Medulla oblongata (tissue), 1 donor: ENCODE results near the gene TOR4A.

Source experiments
- DNase-seq: peaks from one replicate; pipeline ENCODE4 v3.0.0-alpha.2; 2015; ENCODE audit errors: extremely low spot score

Gene TOR4A

DNA sequence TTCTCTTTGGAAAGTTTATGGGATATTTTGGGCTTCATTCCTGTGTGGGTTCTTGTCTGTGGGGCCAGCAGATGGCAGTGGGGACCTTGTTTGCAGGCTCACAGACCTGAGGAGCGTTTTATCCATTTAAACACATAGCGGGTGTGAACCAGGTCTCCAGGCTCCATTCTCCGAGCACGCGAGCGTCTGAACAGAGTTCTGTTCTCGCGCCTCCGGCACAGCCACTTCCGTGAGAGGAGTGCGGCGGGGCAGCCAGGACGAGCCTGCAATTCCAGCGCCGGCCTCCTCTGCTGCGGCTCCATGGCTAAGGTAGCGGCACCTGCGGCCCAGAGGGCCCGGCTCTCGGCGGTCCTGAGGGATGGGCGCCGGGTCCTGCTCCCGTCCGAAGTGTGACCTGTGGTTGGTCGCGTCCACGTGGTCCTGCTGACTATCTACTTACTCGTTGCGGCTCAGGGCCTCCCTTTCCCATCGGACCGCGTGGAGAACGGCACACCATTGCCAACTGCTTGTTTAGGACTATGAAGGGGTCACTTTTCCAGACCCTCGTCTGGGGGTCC is 17.2 kb downstream of the TOR4A start:
- no peak for DNase-seq

DNA sequence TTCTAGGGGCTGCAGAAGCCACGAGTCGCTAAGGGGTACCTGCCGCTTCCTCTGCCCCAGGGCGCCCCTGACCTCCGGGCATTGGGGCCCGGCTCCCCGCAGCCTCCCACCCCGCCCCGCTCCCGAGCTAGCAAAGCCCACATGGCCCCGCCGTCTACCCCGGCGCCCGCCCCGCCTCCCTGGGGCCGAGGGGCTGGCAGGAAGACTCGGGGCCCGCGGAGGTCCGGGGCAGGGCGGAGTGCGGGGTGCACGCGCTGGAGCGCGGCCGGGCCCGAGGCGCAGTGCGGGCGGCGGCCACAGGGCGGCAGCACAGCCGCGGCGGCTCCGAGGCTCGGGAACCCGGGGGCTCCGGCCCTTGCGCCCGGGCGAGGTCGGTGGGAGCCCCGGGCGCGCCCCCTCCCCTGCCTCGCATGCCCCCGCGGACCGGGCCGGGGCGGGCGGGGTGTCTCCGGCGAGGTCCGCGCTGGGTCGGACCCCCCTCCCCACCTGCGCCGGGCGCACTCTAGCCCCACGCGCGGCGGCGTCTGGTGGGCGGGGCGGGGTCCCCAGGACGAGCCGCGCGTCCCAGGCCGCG is 17.8 kb downstream of the TOR4A start:
- DNase-seq, result no peak

DNA sequence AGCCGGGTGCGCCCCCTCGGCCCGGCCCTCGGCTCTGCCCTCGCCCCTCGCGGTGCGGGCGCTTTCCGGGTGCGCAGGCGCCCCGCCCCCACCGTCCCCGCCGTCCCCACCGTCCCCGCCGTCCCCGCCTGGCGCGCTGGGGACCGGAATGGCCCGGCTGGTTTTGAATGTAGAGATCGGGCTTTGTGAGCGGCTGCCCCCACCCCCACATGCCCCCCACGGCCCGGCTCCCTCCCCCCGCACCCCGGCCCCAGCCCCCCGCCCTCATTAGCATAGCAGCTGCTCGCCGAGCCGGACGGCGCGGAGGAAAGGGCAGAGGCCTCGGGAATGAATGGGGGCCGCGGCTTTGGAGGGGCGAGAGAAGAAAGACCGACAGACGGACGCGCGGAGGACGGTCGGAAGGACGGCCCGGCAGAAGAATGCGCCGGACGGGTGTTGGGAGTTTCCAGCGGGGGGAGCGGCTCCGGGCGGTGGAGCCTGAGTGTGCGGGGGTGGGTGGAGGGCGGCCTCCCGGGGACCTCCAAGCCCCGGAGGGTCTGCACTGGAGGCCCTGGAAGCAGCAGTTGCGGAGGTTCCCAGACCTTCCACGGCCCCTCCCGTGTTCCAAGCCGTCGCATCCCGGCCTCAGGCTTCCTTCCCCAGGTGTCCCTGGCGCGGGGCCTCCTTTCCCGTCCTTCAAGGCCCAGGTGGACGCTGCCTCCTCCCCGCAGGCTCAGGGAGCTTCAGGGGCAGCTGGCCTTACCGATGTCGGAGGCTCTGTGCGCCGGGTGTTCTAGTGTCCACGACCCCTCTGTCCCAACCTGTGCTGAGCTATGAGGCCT is 18.5 kb downstream of the TOR4A start:
- no peak for DNase-seq

DNA sequence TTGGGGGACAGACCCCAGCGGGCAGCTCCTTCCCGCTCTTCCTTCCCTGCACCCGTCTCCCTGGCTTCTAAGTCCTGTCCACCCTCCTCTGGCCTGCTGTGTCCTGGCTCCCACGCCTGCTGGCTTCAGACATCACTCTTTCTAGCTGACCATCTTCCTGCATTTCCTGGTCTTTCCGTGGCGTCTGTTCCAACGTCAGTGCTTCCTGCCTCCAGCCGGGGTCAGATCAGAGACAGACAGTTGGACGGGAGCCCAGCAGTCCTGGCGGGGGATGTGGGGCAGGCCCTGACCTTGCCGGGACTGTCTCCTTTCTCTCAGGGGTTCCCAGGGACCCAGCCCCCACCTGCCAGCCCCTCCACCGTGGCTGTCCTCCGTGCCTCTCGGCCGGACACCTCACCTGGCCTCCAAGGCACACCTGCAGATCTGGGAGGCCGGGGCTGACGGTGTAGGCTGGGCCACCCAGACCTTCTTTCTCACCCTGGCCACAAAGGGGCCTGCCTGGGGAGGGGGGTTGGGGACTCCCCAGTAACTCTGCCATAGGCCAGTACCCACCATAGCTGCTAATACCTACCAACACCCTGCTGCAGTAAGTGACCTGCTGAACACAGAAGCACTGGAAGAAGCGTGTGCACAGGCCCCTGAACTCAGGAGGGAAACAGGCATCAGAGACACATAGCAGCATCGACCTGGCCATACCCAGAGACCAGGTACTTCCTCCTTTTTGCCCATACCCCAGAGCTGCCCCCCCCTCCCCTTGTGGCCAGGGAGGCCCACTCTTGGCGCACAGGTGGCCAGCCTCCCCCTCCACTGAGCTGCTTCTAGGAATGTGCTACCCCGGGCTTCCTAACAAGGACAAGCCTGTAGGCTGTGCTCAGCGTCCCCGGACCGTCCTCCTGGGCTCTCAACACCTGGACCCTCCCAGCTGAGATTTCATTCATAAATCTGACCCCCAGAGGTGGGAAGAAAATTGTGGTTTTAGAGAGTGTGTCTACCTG is 19.4 kb downstream of the TOR4A start:
- DNase-seq, result no peak

DNA sequence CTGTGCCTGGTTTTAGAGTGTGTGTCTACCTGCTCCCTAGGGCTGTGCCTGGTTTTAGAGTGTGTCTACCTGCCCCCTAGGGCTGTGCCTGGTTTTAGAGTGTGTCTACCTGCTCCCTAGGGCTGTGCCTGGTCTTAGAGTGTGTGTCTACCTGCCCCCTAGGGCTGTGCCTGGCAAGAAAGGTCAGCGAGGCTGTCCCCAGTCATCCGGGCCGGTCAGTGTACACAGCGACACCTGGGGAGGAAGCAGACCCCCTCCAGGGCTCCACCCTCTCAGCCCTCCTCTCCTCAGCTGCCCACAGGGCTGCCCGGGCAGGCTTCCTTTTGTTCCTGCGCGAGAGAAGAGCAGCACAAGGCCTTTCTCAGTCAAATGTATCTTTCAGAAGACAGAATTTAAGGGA is 20.4 kb downstream of the TOR4A start:
- no peak for DNase-seq

DNA sequence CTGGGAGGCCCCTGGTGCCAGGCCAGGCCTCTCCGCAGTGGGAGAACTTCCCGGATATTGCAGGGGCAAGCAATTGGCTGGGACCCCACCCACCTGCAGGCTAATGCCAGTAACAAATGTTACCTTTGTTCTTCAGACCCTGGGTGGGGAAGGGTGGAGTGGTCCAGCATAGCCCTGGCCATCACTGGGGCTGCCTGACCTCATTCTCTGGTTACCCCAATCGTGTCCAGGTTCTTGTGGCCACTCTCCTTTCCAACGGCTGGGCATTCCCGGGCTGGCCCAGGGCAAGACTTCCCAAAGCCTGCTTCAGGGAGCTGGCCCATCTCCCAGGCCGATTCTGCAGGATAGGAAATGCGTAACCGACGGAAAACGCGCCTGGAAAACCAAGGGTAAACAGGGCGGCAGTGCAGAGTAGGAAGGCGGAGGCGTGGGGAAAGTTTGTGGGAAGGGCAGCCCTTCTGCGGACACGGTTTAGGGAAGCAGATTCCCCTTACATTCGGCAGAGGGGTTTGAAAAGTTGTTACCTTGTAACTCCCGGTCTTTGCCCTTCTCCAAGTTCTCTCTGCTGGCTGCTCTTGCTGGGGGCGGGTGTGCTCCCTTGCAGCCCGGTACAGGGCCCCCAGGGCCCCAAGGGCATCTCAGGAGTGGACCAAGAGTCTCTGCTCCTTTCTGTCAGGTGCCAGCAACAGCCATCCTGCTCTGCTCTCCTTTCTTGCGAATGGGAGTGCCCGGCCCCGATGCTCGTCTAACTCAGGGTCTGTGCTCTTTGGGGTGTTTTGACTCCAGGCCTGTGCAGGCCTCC is 21.1 kb downstream of the TOR4A start:
- peak; percentile 24 for DNase-seq

DNA sequence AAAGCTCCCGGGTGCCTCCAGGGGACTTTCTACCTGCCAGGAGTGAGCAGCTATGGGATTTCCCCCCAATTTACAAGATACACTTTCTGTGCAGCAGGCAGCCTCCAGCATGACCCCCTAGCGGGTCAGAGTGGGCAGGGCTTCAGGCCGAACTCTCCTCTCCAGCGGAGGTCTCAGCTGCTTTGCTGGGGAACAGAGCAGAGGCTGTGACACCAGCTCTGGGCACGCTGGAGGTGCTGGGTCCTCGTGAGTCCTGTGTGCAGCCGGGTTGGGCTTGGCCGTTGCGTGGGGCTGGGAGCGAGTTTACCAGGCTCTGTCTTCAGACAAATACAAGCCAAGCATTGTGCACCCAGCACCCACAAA is 21.7 kb downstream of the TOR4A start:
- DNase-seq, result peak; percentile 14

DNA sequence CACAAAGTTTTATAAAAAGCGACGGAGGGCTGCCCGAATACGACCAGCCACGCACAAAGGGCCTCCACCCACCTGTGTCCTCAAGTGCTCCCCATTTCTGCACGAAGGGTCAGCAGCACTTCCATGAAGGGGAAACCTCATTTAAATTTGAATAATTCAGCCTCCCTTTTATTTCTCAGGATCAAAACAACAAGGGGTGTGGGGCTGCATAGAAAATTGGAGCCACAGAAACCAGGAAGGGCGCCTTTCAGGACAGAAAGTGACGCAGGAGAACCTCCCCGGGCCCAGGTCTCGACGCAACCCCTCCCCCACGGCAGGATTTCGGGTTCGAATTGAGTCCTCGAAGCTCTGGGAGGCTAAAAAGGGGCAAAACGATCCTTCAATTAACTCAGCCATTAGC is 22.4 kb downstream of the TOR4A start:
- DNase-seq, result peak; percentile 47

DNA sequence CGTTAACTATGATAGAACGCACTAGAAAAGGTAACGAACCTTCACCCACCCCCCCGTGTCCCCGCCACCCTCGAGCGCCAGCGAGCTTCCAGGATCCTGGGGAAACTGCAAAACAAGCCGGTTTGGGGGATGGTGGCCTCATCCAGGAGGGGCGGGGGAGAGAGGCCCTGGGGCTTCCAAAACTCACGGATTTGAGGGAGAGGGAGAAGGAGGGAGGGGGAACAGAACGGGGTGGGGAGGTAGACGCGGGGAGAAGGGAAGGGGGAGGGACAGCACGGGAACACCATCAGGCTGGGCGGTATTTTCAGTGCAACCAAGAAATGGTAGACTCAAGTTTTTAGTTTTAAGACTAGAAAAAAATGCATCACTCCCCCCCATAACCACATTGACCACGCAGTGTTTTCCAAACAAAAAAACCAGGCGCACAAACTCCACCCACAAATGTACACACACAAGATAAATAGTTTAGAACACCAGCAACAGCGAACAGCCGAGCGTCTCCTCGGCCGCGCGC is 23.1 kb downstream of the TOR4A start:
- peak; percentile 44 for DNase-seq

DNA sequence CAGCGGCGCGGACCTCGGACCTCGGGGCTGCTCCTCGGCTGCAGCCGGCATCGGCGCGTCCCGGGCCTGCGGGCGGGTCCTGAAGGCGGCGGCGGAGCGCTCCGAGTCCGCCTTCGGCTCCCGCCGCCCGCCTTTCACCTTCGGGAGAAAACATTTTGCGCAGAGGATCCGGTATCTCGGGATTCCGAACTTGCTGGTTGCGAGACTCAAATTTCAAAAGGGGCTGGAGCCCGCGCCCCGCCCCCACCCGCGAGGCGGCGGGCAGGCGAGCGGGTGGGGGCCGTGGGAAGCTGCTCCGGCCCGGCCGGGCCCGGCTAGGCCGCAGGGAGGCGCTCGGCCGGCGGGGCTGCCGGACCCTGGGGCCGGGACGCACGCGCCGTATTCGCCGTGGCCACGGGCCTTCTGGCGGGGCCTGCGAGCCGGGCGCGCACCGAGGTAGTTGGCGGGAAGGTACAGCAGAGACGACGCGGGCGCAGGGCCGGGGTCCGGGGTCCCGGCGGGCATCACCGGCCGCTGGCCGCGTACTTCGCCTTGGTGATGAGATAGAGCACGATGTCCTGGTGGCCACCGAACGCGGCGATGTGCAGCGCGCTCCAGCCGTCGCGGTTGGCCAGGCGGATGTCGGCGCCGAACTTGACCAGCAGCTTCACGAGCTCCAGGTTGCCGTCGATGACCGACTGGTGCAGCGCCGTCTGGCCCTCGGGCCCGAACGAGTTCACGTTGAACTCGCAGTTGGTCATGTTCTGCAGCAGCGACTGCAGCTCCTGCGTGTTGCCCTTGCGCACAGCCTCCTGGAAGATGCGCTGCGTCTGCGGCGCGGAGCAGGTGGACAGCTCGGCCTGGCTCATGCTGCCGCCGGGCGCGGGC is 23.8 kb downstream of the TOR4A start:
- DNase-seq, result peak; percentile 20

DNA sequence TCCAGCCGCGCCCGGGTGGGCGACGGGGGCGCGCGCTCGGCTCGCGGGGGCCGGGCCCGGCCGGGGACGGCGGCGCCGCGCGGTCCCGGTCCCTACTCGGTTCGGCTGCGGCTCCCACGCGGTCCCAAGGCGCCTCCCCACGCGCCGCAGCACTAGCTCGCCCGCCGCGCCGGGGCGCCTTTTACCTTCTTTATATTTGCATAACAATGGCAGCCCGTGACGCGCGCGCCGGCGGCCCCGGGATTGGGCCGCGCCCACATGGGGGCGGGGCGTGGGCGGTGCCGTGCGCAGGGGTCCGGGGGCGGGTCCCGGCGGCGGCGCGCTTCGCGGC is 24.6 kb downstream of the TOR4A start, which contains the start of gene NRARP:
TSS of gene NRARP (minus strand) at position 154 of the 331 bp plus-strand sequence. CDS start 343 bp downstream, outside the sequence.
- DNase-seq, result peak; percentile 88

DNA sequence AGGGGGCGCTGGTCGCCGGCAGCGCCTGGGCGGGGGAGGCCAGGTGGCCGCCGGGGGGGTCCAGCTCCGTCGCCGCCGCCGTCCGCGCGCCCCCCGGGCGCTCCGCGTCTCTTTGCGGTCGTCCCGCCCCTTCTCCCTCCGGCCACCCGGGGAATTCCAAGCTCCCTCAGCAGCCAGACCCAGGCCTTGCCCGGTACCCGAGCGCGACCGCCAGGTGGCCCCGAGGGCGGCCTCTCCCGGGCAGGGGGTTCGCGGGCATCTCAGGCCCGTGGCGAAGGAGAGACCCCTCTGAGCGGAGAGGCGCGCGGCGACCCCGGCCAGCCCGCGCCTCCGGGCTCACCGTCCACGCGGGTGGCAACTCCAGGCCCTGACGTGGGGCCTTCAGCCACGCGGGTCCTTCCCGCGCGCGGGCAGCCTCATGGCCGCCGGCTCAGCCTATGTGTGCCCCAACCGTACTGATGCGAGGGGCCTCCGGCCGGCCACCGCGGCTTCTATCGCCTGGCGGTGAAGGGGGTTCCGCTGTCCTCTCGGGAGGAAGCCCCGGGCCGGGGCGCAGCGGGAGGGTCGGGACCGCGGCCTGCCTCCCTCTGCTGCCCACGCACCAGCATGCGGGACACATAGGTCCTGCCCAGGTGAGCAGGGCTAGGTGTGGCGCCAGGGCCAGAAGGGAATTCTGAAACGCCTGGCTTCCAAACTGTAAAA is 25.1 kb downstream of the TOR4A start:
- no peak for DNase-seq

DNA sequence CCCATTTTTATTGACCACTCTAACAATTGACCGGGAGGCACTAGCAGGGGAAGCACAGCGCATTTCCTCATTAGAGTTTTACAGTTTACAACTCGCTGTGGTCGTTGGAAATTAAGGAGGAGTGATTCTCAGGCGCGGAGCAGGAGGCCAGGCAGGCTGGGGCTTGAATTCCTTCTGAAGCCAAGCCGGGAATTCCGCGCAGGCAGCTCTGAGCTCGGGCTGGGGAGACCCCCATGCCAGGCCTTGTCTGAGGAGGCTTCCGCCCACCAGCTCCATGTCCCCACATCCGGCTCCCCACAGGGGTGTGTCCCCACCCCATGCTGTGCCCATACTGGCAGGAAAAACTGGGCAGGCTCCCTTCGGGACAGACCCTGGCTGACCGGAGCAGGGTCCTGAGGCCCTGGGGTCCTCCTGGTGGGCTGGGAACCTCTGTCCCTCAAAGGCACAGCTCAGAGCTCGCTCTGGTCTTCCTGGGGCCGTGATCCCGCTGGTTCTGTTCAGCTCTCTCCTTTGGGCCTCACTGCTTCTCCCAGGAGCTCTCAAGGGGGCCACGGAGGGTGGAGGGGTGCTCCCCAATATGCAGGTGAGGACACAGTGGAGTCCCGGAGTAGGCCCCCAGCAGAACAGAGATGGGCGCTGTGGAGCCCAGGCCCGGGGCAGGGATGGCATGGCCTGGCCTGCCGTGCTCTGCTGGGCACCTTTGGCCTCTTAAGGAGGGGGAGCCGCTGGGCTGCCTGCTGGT is 25.8 kb downstream of the TOR4A start:
- DNase-seq, result no peak

DNA sequence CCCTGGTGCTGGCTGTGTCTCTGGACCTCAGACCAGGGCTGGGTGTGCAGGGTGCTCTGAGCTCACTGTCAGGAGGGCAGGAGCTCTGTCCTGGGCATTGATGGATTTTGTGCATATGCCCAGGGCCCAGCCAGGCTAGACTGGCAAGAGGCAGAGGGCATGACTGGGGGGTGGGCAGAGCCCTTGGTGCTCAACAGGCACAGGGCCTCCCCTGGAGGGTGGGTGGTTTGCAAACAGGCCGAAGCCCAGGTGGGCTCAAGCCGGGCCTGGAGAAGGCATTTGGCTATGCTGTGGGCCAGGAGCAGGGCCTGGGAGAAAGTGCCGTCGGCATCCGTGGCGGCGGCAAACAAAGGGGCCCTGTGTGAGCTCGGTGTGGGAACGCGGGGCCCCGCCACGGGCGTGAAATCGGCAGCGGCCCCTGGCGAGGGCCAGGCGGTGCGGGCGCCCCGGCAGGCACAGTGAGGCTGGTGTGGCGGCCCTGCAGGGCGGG is 26.4 kb downstream of the TOR4A start:
- DNase-seq, result peak; percentile 35

DNA sequence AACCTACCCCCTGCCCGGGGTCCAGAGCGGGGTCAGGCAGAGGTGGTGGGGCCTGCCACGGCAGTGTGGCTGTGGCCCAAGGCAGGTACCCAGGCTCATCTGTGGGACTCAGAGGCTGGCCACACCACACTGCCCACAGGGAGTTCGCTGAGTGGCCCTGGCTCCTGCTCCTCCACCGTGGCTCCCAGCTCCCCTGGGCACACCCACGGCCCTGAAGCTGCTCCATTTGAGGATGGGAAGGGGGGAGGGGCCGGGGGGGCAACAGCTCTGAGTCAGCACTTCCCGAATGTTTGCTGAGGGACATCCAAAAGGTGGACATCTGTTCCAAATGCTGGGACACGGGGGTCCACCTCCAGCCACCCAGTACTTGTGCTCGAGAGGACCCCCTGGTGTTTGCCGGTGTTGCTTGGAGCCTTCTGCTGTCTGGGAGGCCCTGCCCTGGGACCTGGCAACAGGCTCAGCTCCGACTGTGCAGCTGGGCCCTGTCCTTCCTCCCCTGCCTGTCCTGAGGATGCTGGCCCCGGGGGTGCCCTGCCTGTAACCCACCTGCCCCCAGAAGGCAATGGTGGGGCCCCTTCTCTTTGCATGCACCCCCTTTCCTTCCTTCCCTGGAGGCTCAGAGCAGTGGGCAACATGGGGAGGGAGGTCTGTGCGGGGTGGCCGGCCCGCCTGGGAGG is 27.0 kb downstream of the TOR4A start:
- DNase-seq, result no peak

DNA sequence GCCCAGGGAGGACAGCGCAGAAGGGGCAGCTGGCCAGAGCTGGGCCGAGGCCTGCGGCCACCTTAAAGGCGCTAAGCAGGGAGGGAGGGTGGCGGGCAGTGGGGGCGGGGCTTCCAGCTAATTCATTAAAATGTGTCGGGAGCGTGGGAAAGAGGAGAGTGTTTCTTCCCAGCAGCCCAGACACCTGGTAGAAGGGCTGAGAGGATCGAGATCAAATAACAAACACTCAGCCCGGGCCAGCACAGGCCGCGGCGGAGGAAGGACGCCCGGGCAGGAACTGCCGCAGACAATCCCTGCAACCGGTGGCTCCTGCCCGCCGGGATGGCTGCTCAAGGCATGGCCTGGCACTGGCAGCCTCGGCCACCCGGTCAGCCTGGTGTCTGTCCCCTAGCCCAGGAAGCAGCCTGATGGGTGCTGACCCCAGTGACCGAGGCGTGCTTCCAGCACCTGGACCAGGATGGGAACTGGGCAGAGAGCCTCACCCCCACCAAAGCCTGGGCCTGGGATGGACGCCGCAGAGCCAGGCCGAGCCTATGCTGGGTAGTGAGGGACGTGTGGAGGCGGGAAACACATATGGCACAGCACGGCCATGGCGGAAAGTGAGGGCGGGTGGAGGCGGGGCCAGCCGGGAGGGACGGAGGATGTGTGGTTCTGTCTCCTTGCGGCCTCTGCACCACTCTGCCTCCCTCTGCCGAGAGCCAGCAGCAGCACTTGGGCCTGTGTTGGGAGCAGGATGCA is 27.7 kb downstream of the TOR4A start:
- peak; percentile 27 for DNase-seq

DNA sequence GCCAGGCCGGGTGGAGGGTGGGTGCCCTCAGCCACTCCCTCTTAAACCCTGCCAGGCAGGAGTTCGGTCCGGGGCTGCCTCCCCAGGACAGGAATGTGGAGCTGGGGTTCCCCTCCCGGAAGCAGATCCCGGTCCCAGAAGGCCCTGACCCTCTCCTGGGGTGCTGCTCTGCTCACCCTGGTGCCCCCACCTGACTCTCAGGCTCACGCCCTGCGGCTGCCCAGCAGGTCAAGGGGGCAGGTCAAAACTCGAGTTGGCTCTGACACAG is 28.2 kb downstream of the TOR4A start:
- DNase-seq, result no peak
